Caki2 (cell line): ENCODE data around the gene LRRC26. TPM values are rescaled to one million over a fixed set of nuclear protein-coding genes. Genes with fewer than 3 reads are reported as not detected.

Experiments used
- DNase-seq: peaks from one replicate; pipeline ENCODE4 v3.0.0-alpha.2; 2015; ENCODE audit warnings: low read depth
- in situ Hi-C: cut with HindIII; loops from 2 replicates; pipeline ENCODE4 v1.10.0; 2016; ENCODE audit warnings: low sequenced_read_pairs, low pct_unique_long_range_greater_than_20kb, mixed read lengths
- total RNA-seq: library from RNA; depleted of rRNA; stranded (reverse); fragments of >200 nt; shearing (Covaris generic); gene quantifications from 2 replicates; pipeline ENCODE4 v1.2.3, GENCODE V29; 2014; ENCODE audit warnings: low replicate concordance

Gene LRRC26
- total RNA-seq, 1 experiment from 2014 or later = 1.8 TPM

GRCh38 chr9:137161558-137162486 is 8.0 kb downstream of the LRRC26 start:
- in situ Hi-C loops = no loop called here

GRCh38 chr9:137160716-137161557 is 8.9 kb downstream of the LRRC26 start:
- in situ Hi-C loops = no loop called here
- no peak for DNase-seq

More at GRCh38 chr9:137161558-137162486, 8.0 kb downstream of the LRRC26 start:
- no peak for DNase-seq

- in situ Hi-C loops = no loop called here
- DNase-seq = no peak
Observed at GRCh38 chr9:137160054-137160425, 9.8 kb downstream of the LRRC26 start.

- no peak for DNase-seq
- in situ Hi-C loops = no loop called here
Observed at GRCh38 chr9:137159105-137160053, 10.5 kb downstream of the LRRC26 start.

GRCh38 chr9:137158625-137159024 is 11.2 kb downstream of the LRRC26 start:
- DNase-seq = no peak
- in situ Hi-C loops = no loop called here

GRCh38 chr9:137157618-137158415 is 12.0 kb downstream of the LRRC26 start:
- in situ Hi-C loops = no loop called here
- no peak for DNase-seq

GRCh38 chr9:137156567-137157375 is 13.1 kb downstream of the LRRC26 start:
- no peak for DNase-seq
- in situ Hi-C loops = no loop called here

GRCh38 chr9:137152844-137153405 is 16.9 kb downstream of the LRRC26 start:
- DNase-seq = no peak
- in situ Hi-C loops = no loop called here

GRCh38 chr9:137150617-137151457 is 19.0 kb downstream of the LRRC26 start:
- in situ Hi-C loops = no loop called here
- peak; percentile 94 for DNase-seq

GRCh38 chr9:137149942-137150616 is 19.8 kb downstream of the LRRC26 start:
- in situ Hi-C loops = no loop called here
- peak; percentile 97 for DNase-seq

GRCh38 chr9:137149363-137149762 is 20.5 kb downstream of the LRRC26 start:
- no peak for DNase-seq
- in situ Hi-C loops = no loop called here

- in situ Hi-C loops = no loop called here
Observed at GRCh38 chr9:137148661-137149060, 21.2 kb downstream of the LRRC26 start.

GRCh38 chr9:137148242-137148641 is 21.6 kb downstream of the LRRC26 start:
- no peak for DNase-seq
- in situ Hi-C loops = no loop called here

More at GRCh38 chr9:137148661-137149060, 21.2 kb downstream of the LRRC26 start:
- no peak for DNase-seq

- in situ Hi-C loops = no loop called here
- no peak for DNase-seq
Observed at GRCh38 chr9:137147793-137148160, 22.1 kb downstream of the LRRC26 start.
